HG02571 (cell line): ENCODE measurements around the gene CABP1.
A peak's percentile ranks its signal among the peaks of the same experiment; 100 is the strongest.

ENCODE experiments used
- ATAC-seq: cut with Tn5 transposase; IDR thresholded peaks from one replicate; pipeline ENCODE4 v1.9.1; 2021; ENCODE audit warnings: mild to moderate bottlenecking, moderate library complexity; ENCODE audit not compliant: unreplicated experiment

Gene CABP1

DNA sequence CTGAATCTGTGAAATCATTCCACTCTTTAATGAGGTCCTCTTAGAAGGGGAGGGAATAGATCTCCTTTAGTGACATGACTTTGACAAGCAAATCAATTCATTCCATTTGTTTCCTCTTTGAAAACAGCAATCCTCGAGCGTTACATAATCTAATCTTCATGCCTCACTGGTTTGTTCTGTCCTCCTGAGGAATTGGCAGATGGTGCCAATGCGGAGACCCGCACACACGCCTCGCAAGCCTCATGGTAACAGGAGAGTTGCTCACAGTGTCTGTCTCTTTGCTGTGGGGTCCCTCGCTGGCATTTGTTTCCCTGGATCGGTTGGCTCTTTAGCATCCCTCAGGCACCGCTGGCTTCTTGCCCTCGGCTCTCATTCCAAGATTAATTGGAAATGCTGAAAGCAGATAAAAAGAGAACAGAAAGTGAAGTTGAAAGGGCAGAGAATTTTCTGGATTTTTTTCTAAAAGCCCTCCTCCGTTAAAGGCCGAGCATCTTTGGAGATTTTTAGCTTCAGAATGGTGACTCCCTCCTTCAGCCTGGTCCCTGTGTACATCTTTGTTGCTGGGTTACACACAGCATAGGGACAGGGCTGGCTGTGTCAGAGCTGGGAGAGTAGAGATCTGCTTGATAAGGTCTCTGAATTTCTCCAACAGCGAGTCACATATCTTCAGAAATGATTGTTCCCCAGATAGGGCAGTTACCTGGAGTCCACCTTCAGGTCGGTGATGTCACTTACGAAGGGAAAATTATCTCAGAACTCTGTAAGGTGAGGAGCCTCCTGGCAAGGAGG is 10.1 kb upstream of the CABP1 start:
- ATAC-seq = no peak

DNA sequence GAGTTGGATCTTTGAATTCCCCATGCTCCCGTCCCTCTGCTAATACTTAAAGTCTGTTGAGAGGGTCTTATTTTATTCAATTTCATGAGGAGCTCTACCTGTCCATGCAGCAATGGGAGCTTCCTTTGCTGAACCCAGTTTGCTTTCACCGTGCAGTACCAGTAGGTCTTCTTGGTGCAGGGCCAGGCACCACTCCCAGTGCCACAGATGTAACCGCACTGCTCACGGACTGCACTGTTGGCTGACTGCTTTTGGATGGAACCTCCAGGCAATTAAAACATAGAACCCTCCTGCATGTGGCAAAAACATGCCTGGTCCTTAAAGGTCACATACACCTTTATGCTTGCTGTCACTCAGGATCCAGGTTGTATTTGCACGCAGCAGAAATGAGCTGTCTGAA is 9.3 kb upstream of the CABP1 start:
- ATAC-seq = no peak

DNA sequence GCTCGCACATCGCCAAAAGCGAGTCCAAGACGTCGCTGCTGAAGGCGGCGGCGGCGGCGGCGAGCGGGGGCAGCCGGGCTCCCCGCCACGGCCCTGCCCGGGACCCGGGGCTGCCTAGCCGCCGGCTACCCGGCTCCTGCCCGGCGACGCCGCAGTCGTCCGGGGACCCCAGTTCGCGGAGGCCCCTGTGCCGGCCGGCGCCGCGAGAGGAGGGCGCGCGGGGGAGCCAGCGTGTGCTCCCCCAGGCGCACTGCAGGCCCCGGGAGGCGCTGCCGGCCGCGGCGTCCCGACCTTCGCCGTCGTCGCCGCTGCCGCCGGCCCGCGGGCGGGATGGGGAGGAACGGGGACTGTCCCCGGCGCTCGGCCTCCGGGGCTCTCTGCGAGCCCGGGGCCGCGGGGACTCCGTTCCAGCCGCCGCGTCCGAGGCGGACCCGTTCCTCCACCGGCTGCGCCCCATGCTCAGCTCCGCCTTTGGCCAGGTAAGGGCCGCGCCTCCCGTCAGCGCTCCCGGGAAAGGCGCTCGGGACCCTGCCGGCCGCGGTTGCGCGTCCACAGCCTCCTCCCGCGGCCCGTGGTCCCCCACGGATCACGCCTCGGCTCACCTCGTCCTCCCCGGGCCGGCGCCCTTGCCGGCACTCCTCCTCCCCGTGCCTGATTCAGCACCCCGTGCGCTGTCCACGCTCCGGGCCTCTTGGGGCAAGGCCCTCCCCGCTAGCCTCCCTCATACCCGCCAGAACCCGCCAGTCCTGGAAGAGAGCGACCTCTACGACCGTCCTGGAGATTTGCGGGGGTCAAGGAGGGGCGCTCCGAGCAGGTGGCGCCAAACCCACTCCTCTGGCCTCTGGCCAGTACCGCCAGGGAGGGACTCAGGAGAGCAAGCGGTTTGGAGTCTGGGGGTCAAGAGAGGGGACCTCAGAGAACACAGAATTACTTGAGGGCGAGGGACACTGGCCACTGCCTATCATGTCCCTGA is 721 bp downstream of the CABP1 start:
- ATAC-seq = peak; percentile 26

DNA sequence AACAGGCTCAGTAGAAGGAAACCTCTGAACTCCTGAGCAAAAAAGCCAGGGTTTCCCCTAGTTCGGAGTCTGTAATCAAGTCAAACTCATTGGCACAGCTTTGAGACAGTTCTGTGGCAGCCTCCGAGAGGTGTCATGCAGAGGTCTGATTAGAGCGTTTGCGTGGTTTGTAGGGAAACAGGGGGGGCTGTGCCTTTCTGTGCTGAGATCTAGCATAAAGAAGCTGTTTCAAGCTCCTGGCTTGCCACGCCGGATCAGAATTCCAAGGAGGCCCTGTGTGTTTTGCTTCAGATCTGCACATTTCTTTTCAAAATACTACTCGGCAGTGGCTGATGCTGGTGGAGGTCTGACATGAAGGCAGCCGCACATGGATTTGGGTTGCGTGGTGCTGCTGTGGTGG is 1.7 kb downstream of the CABP1 start:
- no peak for ATAC-seq

DNA sequence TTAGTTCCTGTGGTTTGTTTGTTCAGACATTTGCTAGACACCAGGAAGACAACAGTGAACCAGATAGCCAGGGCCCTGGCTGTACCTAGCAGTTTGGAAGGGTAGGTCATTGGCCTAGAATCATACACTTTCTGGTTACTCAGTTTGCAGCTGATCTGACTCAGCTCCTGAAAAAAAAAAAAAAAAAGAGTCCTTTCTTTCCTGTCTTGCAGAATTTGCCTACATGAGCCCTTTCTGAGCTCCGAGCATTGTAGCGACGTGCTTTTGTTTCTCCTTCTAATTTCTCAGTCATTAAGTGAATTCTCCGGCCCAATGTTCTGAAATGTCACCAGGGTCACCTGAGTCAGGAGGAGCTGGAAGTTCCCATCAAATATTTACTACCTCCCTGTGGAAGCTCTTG is 2.4 kb downstream of the CABP1 start:
- ATAC-seq = no peak

DNA sequence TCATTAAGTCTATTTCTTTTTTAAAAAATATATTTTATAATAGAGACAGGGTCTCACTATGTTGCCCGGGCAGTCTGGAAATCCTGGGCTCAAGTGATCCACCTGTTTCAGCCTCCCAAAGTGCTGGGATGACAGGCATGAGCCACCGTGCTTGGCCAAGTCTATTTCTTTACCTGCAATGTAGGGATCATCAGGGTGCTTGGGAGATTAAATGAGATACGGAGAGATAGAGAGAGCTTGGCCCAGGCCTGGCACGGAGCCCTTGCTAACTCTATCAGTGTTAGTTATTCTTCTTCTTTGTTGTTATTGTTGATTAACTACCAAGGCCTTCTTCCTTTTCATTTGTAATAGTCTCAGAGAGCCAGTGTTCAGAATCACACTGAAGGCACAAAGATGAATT is 3.1 kb downstream of the CABP1 start:
- no peak for ATAC-seq

DNA sequence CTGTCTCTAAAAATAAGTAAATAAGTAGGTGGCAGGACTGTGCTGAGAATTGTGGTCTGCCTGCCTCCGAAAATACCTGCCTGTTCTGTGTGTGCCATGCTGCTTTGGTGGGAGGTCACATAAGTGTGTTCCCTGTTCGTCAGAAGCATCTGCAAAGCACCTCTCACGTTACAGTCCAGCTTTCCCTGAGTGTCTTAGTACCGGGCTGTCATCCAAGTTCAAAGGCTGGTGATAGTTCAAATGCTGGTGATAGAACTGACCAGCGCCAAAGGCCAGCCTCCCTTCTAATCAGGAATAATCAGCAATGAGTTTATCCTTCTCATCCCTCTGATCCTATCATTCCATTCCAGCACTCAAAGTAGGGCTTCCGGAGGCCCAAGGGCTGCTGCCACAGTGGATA is 5.6 kb downstream of the CABP1 start:
- no peak for ATAC-seq

DNA sequence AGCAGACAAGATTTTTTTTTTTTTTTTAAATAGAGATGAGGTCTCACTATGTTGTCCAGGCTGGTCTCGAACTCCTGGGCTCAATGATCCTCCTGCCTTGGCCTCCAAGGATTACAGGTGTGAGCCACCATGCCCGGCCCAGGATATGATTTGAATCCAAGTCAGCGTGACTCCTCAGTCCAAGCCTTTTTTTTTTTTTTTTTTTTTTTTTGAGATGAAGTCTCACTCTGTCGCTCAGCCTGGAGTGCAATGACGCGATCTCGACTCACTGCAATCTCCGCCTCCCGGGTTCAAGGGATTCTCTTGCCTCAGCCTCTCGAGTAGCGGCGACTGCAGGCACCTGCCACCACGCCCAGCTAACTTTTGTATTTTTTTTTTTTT is 6.9 kb downstream of the CABP1 start:
- ATAC-seq = no peak

DNA sequence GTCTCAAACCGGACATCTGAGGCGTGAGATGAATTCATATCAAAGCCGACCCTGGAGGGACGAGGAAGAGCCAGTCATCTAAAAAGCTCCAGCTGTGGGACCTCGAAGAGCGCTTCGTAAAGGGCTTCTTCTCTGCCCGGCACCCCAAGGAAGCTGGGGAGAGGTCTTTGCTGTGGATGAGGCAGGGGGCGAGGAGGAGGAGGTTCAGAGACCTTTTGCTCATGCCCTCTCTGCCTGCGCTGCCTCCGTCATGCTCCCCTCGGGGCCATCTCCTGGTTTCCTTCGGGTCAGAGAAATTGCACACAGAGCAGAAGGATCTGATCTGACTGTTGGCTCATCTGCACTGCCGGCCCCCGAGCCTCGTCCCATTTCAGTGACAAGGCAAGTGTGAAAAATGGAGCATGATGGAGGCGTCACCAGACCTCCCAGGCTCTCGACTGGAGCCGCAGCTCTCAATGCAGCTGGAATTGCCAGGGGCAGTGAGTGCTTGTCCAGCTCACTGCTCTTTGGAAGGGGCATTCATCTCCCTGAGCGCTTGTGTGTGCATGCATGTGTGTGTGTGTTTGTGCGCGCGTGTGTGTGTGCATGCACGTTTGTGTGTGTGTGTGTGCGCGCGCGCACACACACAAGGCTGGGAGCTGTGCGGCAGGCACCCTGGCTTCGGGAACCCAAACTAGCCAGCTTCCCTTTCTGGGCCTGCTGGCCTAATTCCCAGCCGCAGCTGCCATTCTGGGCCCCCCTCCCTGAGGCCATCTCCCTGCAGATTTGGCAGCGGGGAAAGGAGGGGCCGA is 9.2 kb downstream of the CABP1 start:
- ATAC-seq = no peak

DNA sequence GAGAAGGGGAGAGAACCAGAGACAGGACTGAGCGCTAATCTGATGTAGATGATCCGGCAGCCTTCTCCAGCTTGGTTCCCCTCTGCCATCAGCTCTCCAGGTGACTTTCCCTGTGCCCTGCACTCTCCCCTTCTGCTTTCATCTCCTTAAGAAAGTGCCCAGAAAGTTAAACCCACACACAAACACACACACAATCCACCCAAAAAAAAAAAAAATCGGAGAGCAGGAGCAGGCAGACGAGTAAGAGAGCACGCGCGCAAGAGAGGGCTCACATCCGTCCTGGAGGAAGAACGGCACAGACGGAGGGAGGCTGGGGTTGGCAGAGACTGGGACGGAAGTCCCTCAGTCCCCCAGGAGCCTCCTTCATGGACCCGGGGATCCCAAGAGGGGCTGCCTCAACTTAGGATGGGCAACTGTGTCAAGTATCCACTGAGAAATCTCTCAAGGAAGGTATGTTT is 9.8 kb downstream of the CABP1 start:
- no peak for ATAC-seq

DNA sequence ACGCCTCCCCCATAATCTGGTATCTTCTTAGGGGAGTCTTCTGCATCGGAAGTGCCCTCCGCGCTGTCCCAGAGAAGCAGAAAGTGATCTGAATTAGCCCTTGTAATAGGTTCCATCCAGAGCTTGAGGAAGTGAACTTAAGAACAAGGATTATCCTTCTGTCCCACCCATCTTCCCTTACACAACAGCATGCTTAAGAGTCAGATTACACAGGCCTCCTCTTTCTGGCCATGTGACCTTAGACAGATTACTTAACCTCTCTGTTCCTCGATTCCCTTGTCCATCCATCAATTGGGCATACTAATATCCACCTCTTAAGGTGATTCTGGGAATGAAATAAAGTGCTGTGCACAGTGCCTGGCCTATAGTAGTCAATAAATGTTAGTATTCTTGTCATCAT is 11.4 kb downstream of the CABP1 start:
- ATAC-seq = no peak

DNA sequence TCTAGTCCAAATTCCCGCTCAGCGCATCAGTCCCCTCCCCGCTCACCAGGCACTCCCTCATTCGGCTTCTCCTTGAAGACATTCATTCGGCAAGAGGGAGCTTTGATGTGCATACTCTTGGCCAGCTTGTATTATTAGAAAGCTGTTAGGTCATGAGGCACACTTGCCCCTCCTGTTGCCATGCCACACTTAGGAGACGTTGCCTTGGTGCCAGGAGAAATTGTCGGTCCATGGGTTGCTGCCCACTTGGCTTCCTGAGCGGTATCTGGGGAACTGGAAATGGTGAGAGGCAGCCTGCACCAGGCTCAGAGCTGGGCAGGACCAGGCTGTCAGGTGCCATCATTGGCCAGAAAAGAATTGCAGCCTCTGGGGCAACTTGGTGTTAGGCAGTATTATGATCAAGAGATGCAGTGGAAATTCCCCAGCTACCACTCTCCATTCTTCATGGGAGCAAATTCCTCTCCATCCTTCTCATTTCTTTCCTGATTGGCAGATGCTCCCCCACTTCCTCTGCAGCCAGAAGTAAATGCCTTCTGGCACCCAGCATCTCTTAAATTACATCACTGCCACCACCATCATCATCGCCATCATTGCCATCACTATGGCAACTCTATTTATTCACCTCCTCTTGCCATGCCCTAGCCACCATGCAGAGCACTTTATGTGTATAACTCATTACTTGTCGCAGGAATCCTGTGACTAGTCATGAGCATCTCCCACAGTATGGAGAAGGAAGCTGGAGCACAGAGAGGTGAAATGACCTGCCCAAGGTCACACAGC is 12.4 kb downstream of the CABP1 start:
- ATAC-seq = no peak

DNA sequence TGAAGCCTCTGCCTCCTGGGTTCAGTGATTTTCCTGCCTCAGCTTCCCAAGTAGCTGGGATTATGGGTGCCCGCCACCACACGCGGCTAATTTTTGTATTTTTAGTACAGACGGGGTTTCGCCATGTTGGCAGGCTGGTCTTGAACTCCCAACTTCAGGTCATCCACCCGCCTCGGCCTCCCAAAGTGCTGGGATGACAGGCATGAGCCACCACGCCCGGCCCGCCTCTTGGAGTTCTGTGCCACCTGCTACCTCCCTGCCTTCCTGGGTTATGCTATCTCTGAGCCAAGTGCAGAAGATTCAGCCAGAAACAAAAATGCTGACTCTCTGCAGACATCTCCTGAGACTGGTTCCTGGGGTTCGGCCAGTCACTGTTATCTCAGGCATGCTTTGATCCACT is 13.2 kb downstream of the CABP1 start:
- ATAC-seq = no peak

DNA sequence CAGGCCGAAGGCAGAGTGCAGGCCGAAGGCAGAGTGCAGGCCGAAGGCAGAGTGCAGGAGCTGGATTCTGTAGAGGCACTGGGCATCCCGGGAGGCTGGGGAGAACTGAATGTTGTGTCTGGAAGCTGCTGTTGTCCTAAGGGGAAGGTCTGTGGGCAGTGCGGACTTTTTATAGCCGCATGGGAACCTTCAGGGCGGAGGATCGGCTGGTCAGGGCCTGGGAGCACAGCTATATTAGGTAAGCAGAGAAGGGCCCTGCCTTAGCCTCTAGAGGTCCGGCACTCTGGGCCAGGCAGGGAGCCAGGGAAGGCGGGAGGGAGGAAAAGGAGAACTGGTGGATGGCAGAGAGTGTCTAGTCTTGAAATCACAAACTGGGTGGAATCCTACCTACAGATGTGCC is 14.2 kb downstream of the CABP1 start:
- no peak for ATAC-seq

DNA sequence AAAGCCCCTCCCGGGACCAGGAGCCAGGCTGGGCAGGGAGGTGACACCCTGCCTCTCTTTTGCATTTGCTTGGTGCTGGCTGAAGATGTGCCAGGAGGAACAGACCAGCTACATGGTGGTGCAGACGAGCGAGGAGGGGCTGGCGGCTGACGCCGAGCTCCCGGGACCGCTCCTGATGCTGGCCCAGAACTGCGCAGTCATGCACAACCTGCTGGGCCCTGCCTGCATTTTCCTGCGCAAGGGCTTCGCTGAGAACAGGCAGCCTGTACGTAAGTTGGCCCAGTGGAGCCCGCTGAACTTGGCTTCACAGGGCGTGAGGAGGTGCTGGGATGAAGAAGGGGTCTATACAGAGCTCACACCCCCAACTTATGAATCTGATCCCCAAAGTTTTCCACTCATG is 15.6 kb downstream of the CABP1 start:
- no peak for ATAC-seq

DNA sequence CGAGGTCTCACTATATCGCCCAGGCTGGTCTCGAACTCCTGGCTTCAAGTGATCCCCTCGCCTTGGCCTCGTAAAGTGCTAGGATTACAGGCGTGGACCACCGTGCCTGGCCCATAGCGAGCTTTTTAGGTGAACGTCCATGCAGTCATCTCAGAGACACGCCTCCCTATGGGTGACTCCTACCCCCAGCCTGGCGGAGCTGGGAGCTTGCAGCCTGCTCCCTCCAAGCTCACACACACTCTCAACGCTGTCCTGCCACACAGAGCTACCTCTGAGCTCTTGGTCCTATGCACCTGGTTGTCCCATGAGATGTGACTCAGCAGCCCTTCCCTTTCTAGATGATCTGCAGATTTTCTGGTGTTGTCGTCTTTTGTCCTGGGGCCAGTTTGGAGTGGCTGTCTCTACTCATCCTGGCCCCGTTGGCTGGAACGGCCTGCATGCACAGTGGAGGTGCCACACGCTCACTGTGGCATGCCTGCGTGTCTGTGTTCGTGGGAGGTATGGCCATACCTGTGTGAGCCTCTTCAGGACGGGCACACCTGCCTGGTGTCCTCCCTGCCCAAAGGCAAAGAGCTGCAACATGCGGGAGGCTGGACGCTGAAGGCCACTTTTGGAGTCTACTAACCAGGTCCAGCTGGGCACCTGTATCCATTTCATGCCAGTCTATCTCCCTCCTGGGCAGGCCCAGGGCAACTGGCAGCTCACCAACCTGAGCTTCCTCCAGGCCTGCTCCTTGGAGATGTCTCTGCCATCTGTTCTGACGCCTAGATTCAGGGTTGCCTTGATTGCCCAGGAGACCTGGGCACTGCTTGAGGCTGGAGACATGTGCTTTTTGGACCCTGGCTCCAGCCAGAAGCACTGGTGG is 18.1 kb downstream of the CABP1 start:
- no peak for ATAC-seq

DNA sequence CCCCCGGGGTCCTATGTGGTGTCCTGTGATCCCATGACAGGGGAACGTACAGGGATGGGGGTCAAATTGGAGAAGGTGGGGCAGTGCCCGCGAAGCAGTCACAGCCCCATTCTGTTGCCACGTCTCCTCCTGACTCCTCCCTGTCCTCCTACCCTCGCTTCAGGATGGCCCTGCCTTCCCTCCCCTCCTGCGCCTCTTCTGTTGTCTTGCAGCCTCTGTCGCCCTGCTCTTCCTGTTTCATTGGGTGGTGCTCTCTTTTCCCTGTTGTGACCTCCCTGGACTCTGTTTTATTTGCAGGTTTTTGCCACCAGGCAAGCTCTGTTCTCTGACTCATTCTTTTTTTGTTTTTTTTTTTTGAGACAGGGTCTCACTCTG is 18.7 kb downstream of the CABP1 start:
- no peak for ATAC-seq

DNA sequence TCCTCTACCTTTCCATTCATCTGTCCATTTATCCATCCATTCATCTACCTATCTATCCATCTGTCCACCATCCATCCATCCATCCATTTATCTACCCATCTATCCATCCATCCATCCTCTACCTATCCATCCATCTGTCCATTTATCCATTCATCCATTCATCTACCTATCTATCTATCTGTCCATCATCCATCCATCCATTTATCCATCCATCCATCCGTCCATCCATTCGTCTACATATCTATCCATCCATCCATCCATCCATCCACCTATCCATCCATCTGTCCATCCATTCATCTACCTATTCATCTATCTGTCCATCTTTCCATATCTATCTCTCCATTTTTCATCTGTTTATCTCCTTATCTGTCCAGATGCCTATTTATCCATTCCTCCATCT is 21.0 kb downstream of the CABP1 start:
- no peak for ATAC-seq

DNA sequence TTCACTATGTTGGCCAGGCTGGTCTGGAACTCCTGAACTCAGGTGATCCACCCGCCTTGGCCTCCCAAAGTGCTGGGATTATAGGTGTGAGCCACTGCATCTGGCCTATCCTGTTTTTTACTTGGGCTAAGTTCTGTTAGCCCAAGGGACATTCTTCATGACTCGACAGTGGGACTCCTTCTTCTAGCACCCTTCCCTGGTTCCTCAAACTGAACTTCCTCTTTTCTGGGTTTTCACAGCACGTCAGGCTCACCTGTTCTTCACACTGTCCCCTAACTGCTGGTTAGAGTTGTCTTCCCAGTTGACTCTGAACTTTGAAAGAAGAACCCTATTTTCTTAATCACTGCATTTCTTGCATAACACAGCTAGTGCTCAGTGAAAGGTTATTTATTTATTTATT is 22.5 kb downstream of the CABP1 start:
- ATAC-seq = peak; percentile 59

DNA sequence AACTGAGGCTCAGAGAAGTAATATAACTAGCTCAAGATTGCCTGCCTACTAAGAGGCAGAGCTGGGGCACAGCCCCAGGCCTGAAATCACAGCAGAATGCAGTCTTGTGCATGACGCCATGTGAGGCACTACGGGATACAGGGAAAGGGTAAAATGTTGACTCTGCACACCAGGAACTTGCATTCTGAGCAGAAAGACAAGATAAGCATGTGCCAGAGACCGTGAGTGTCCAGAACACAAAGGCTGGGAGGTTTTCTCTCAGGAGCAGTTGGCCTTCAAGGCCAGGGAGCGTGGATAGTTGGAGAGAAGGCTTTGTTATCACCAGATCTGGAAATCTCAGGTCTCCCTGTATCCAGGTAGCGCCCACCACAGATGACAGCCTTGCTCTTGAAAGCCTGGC is 23.3 kb downstream of the CABP1 start:
- no peak for ATAC-seq
